HG02623 (cell line): ENCODE measurements around the gene CLEC17A.
"Not testable (repeated sequence)": the region's sequence is repeated elsewhere in the genome, so short reads cannot be mapped to it uniquely, and the experiment has no call there.

Experiments
- ATAC-seq: cut with Tn5 transposase; IDR thresholded peaks from one replicate; pipeline ENCODE4 v1.9.1; 2021; ENCODE audit warnings: moderate library complexity; ENCODE audit not compliant: unreplicated experiment

CLEC17A gene, protein sequence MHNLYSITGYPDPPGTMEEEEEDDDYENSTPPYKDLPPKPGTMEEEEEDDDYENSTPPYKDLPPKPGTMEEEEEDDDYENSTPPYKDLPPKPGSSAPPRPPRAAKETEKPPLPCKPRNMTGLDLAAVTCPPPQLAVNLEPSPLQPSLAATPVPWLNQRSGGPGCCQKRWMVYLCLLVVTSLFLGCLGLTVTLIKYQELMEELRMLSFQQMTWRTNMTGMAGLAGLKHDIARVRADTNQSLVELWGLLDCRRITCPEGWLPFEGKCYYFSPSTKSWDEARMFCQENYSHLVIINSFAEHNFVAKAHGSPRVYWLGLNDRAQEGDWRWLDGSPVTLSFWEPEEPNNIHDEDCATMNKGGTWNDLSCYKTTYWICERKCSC

DNA sequence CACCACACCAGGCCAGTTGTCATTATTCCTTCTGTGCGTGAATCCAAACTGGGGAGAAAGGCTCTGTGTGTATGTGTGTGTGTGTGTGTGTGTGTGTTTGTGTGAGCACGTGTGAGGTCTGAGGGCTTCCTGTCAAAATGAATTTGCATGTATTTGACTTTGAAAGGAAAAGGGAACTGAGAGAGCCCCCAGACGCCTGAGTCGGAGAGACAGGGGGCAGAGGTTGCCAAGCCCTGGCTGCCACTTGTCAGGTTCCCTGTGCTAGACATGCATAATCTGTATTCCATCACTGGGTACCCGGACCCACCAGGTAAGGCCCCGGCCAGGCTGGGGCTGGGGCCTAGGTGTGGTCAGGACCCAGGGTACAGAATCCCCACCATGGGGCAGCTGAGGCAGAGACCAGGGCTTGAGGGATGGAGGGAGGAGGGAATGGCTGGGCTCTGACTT, at the start of gene CLEC17A:
Gene CLEC17A (plus strand): TSS at position 191 of the 447 bp plus-strand sequence. CDS start 77 bp downstream, at position 268.
- no peak for ATAC-seq

GRCh38 chr19:14533450-14533849, 49.4 kb upstream of the CLEC17A start:
- no peak for ATAC-seq

GRCh38 chr19:14536926-14537692, 45.8 kb upstream of the CLEC17A start:
- ATAC-seq, result no peak

DNA sequence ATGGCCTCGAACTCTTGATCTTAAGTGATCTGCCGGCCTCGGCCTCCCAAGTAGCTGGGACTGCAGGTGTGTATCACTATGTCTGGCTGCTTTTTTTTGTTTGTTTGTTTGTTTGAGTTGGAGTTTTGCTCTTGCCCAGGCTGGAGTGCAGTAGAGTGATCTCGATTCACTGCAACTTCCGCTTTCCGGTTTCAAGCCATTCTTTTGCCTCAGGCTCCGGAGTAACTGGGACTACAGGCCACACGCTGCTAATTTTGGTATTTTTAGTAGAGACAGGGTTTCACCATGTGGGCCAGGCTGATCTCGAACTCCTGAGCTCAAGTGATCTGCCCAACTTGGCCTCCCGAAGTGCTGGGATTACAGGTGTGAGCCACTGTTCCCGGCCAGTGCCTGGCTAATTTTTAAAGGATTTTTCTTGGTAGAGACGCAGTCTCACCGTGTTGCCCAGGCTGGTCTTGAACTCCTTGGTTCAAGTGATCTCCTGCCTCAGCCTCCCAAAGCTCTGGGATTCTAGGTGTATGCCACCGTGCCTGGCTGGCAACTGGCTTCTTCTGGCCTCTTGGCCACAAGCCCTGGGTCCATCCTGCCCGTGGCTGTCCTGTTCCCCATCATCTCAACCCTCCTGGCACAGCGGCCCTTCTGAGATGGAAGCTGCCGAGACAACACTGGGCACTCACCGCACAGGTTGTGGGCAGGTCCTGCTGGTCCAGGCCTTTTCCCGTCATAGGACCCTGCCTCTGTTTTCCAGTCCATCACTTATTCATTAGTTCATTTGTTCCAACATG, 42.0 kb upstream of the CLEC17A start:
- ATAC-seq, result no peak

DNA sequence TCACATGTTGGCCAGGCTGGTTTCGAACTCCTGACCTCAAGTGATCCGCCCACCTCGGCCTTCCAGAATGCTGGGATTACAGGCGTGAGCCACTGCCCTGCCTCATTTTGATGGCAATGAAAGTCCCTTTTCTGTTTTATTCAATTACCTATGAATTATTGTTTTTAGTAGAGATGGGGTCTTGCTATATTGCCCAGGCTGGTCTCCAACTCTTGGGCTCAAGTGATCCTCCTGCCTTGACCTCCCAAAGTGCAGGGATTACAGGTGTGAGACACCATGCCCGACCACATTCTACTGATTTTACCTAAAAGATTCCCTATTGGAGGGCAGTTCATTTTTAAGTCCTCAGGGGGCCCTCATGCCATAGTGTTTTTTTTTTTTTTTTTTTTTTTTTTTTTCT, 40.9 kb upstream of the CLEC17A start:
- ATAC-seq, result not testable (repeated sequence)

- ATAC-seq, result no peak
Observed at GRCh38 chr19:14542711-14543328, 40.1 kb upstream of the CLEC17A start.

DNA sequence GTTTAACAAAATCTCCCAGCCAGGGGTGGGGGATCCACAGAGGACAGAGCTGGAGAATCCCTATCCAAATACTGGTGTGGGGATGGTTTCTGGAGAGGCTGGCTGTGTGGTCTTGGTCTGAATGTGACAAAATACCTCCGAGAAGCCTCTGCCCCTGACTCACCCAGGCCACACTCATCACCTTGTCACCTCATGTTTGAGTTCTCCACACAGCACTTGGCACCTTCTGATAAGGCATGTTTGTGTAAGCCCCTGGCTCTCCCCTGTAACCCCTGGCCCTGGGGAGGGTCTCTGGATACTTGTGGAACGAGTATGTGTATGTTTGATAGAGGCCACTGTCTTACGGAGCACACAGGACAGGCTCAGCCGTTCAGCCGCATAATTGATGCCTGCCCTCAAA, 38.8 kb upstream of the CLEC17A start:
- ATAC-seq, result no peak

DNA sequence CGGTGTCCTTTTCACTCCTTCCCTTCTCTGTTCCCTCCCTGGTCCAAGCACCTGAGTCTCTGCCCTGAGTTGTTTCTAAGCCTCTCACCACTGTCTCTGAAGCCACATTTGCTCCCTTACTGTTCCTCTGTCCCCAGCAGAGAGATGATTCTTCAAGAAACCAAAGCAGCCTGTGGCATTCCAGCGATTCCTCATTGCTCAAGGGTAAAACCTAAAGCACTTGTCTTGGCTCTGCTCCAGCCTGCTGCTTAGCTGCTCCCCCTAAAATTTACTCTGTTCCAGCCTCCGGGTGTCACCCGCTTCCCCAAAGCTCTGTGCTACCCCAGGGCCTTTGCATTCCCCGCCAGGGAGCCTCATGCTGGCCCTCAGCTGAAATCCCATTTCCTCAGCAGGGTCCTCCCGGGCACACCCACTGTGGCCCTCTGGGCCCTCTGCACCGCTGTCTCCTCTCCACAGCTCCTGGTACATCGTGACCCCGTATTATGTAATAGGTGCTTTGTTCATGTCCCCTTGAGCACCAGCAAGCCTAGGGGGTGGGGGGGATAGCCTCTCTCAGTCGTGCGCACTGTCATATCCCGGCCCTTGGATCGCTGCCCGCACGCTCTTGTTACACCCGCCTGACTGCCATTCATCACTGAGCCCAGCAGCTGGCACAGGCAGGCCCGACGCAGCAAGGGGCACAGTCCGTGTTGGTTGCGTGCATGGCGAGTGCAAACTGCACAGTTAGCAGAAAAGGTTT, 37.7 kb upstream of the CLEC17A start:
- no peak for ATAC-seq

DNA sequence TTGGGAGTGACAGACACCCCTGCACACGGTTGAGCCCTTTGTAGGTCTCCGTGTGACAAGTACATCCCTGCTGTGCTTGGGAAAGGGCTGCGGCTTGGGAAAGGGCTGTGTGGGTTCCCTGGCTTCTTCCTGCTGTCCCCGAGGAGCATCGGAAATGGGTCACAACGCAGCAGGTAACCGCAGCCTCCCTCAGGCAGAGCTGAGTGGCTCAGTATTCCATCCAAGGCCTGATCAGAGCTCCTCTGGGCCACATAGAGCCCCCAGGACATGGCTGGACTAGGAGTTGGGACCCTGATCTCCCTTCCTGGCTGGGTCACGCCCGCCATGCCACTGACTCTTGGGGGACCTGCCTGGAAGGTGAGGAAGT, 37.2 kb upstream of the CLEC17A start:
- ATAC-seq, result no peak

- no peak for ATAC-seq
Observed at GRCh38 chr19:14550201-14550754, 32.6 kb upstream of the CLEC17A start.

- not testable (repeated sequence) for ATAC-seq
Observed at GRCh38 chr19:14551134-14552005, 31.5 kb upstream of the CLEC17A start.

GRCh38 chr19:14552006-14552360, 30.9 kb upstream of the CLEC17A start:
- not testable (repeated sequence) for ATAC-seq

DNA sequence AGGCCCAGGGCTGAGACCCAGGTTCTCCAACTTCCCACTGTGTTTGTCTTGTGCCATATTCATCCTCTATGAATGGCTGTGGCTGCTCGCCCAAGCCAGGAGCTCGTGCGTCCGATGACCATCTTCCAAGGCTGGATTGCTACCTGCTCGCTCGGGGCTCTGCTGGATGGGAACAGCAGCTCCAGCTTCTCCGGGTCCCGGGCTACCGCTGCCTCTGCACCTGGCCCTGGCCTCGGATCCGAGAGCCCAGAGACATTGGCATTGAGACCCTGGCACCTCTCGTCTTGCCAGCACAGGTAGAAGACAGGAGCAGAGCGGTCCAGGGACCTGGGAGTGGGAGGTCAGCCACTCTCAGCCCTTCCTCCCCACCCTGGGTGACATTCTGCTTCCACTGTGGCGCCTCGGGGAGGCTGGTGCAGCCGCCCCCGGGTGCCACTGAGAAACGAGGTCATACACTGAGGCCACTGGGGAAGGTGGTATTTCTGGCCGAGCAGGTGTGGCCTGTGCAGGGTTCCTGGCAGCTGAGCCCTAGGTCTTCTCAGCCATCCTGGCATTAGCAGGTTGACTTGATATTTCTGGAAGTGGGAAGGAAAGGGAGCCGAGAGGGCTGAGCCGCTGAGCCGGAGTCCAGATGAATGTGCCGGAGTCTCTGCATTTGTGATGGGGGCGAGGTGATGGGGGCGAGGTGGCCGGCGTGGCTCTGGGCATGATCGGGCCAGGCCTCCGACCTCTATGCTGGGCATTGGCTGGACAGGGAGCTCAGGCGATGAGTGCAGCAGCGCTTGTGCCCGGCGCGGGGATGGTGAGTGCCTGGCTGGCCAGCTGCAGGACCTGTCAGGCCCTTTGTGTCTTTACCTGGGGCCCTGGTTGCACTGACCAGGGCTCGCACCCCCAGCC, 29.6 kb upstream of the CLEC17A start:
- no peak for ATAC-seq

DNA sequence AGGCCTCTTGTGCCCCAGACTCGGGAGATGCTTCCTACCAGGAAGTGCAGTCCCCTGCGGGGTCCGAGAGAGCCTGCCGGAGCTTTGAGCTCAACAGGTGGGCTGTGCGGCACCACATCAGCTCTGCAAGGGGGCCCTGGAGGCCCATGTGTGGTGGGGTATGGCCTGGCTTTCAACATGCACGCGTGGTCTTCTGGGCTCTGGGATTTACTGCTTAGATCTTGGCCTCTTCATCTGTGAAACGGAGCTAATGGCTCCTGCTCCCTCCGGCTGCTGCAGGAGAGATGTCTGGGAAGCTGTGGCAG, 29.0 kb upstream of the CLEC17A start:
- no peak for ATAC-seq

DNA sequence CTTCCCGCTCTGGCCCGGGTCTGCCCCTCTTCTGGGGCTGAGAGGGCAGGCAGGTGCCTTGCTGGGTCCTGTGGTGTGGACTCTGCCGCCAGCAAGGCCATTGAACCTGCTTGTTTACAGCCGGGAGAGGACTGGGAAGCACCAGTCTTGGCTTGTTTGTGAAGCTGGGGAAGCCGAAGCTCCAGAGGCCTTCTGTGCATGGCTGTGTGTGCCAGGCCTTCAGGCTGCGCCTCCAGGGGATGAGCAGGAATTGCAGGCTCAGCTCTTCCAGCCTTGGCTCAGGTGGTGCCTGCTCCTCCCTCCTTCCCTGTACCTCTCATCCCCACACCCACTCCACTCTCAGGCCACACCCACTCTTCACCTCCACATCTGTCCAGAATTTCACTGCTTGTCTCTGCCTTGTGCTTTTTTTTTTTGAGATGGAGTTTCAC, 28.5 kb upstream of the CLEC17A start:
- ATAC-seq, result no peak

GRCh38 chr19:14555918-14556661, 26.8 kb upstream of the CLEC17A start:
- no peak for ATAC-seq

- ATAC-seq, result no peak
Observed at GRCh38 chr19:14556662-14557188, 26.2 kb upstream of the CLEC17A start.
